AG09309 (cell line): ENCODE results near the gene BMPR1A.

Experiments used
- DNase-seq: peaks from one replicate; pipeline ENCODE4 v3.0.0-alpha.2; 2010; ENCODE audit warnings: low read depth
- H3K4me3 ChIP-seq: 2 replicates; pipeline ENCODE4 v1.5.1; 2011; ENCODE audit warnings: mild to moderate bottlenecking, low read depth, low read length, moderate library complexity; ENCODE audit not compliant: control insufficient read depth
- TF ChIP-seq, protein P1 (sequence below): IDR thresholded peaks from 2 replicates; pipeline ENCODE4 v1.5.1; 2011; ENCODE audit warnings: mild to moderate bottlenecking, low read depth, low read length, inconsistent platforms; ENCODE audit not compliant: insufficient read depth, control insufficient read depth; ENCODE audit errors: missing control alignments

The BMPR1A gene

GRCh38 chr10:86742230-86742629 lies 14.2 kb upstream of the BMPR1A start:
- TF ChIP-seq, protein P1, sequence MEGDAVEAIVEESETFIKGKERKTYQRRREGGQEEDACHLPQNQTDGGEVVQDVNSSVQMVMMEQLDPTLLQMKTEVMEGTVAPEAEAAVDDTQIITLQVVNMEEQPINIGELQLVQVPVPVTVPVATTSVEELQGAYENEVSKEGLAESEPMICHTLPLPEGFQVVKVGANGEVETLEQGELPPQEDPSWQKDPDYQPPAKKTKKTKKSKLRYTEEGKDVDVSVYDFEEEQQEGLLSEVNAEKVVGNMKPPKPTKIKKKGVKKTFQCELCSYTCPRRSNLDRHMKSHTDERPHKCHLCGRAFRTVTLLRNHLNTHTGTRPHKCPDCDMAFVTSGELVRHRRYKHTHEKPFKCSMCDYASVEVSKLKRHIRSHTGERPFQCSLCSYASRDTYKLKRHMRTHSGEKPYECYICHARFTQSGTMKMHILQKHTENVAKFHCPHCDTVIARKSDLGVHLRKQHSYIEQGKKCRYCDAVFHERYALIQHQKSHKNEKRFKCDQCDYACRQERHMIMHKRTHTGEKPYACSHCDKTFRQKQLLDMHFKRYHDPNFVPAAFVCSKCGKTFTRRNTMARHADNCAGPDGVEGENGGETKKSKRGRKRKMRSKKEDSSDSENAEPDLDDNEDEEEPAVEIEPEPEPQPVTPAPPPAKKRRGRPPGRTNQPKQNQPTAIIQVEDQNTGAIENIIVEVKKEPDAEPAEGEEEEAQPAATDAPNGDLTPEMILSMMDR, result no peak
- no peak for DNase-seq
- H3K4me3 ChIP-seq, result no peak overlapping the region

DNA sequence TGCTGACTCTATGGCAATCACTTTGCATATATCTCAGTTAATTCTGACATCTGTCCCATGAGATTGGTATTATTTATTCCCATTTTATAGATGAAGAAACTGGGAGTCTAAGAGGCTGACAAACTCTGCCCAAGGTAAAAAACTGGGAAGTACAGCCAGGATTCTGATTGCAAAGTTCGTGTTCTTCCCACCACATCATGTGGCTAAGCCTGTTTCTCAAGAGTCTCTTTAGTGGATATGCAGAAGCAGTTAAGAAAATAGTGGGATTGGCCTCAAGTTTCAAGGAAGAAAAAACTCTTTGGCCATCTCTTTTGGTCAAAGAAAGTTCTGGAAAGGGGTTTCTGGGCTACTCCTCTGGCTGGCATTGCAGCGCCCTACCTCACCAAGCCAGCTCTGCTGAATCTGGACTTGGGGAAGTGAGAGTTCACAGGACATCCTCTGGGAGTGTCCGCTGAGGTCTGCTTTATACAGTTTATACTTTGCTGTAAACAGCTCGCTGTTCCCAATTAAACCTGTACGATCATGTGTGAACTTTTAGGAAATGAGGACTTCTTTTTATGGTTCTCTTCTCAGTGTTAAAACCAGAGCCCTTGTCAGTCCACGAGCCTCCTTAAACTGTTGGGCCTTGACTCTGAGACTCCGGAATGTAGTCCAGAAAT lies 12.2 kb upstream of the BMPR1A start:
- TF ChIP-seq, protein P1, result no peak
- no peak for DNase-seq

GRCh38 chr10:86747796-86748581 lies 8.4 kb upstream of the BMPR1A start:
- TF ChIP-seq, protein P1, result no peak
- no peak for DNase-seq
- no peak overlapping the region for H3K4me3 ChIP-seq

More for the DNA sequence above, 12.2 kb upstream of the BMPR1A start:
- no peak overlapping the region for H3K4me3 ChIP-seq

- H3K4me3 ChIP-seq, result no peak overlapping the region
- TF ChIP-seq, protein P1, result no peak
- no peak for DNase-seq
Measured at GRCh38 chr10:86749854-86750253, 6.6 kb upstream of the BMPR1A start.

- TF ChIP-seq, protein P1, result no peak
- no peak overlapping the region for H3K4me3 ChIP-seq
Measured at GRCh38 chr10:86751477-86751876, 4.9 kb upstream of the BMPR1A start.

GRCh38 chr10:86752311-86752710 lies 4.1 kb upstream of the BMPR1A start:
- no peak for DNase-seq
- H3K4me3 ChIP-seq, result no peak overlapping the region
- TF ChIP-seq, protein P1, result no peak

More at GRCh38 chr10:86751477-86751876, 4.9 kb upstream of the BMPR1A start:
- DNase-seq, result no peak
